ENCODE data around the gene KCNAB1. TPM values are rescaled to one million over a fixed set of nuclear protein-coding genes. Genes with fewer than 3 reads are reported as not detected.

The KCNAB1 gene
- total RNA-seq, 1 experiment from 2014 or later, result 1.6 TPM

- DNase-seq (ENCODE audit: low spot score), result peak; percentile 30
These were observed 369.1 kb downstream of the KCNAB1 start for GRCh38 chr3:156489462-156489911.

- no peak for DNase-seq (ENCODE audit: low spot score)
These were observed 370.8 kb downstream of the KCNAB1 start for GRCh38 chr3:156491192-156491591.

GRCh38 chr3:156492801-156493261 is 372.5 kb downstream of the KCNAB1 start:
- no peak for DNase-seq (ENCODE audit: low spot score)

GRCh38 chr3:156493887-156494286 is 373.5 kb downstream of the KCNAB1 start:
- DNase-seq (ENCODE audit: low spot score), result no peak

GRCh38 chr3:156495816-156496215 is 375.4 kb downstream of the KCNAB1 start:
- no peak for DNase-seq (ENCODE audit: low spot score)

- no peak for DNase-seq (ENCODE audit: low spot score)
These were observed 376.9 kb downstream of the KCNAB1 start for GRCh38 chr3:156497326-156497725.

GRCh38 chr3:156498307-156498706 is 377.9 kb downstream of the KCNAB1 start:
- no peak for DNase-seq (ENCODE audit: low spot score)

- DNase-seq (ENCODE audit: low spot score), result no peak
These were observed 386.9 kb downstream of the KCNAB1 start for GRCh38 chr3:156507285-156507684.

GRCh38 chr3:156509189-156510174 is 389.1 kb downstream of the KCNAB1 start:
- DNase-seq (ENCODE audit: low spot score), result peak; percentile 61

- no peak for DNase-seq (ENCODE audit: low spot score)
These were observed 391.8 kb downstream of the KCNAB1 start for GRCh38 chr3:156511987-156512677.

GRCh38 chr3:156513619-156514018 is 393.2 kb downstream of the KCNAB1 start:
- DNase-seq (ENCODE audit: low spot score), result peak; percentile 19

- no peak for DNase-seq (ENCODE audit: low spot score)
These were observed 395.9 kb downstream of the KCNAB1 start for GRCh38 chr3:156516284-156516683.

- DNase-seq (ENCODE audit: low spot score), result no peak
These were observed 396.6 kb downstream of the KCNAB1 start for GRCh38 chr3:156516961-156517360.

- DNase-seq (ENCODE audit: low spot score), result no peak
These were observed 398.3 kb downstream of the KCNAB1 start for GRCh38 chr3:156518726-156519125.

- DNase-seq (ENCODE audit: low spot score), result no peak
These were observed 399.4 kb downstream of the KCNAB1 start for GRCh38 chr3:156519758-156520162.

- DNase-seq (ENCODE audit: low spot score), result no peak
These were observed 402.3 kb downstream of the KCNAB1 start for GRCh38 chr3:156522673-156523072.

- no peak for DNase-seq (ENCODE audit: low spot score)
These were observed 405.4 kb downstream of the KCNAB1 start for GRCh38 chr3:156525808-156526207.

GRCh38 chr3:156527060-156527459 is 406.7 kb downstream of the KCNAB1 start:
- DNase-seq (ENCODE audit: low spot score), result no peak

GRCh38 chr3:156530980-156531379 is 410.6 kb downstream of the KCNAB1 start:
- no peak for DNase-seq (ENCODE audit: low spot score)

- no peak for DNase-seq (ENCODE audit: low spot score)
These were observed 412.4 kb downstream of the KCNAB1 start for GRCh38 chr3:156532730-156533129.

GRCh38 chr3:156533205-156533604 is 412.8 kb downstream of the KCNAB1 start:
- DNase-seq (ENCODE audit: low spot score), result no peak

- peak; percentile 96 for DNase-seq (ENCODE audit: low spot score)
These were observed 414.8 kb downstream of the KCNAB1 start for GRCh38 chr3:156535162-156535627.
